Measurements from ENCODE around the gene RPS21. TPM values are rescaled to one million over a fixed set of nuclear protein-coding genes. Genes with fewer than 3 reads are reported as not detected.
A peak's percentile ranks its signal among the peaks of the same experiment; 100 is the strongest.

Gene RPS21
- total and polyA plus RNA-seq, 9 of the 15 experiments (the other 6 are each of a cell fraction or from before 2014, with no cell fraction given), result 1,380 to 5,647 (median 3,091) TPM

DNA sequence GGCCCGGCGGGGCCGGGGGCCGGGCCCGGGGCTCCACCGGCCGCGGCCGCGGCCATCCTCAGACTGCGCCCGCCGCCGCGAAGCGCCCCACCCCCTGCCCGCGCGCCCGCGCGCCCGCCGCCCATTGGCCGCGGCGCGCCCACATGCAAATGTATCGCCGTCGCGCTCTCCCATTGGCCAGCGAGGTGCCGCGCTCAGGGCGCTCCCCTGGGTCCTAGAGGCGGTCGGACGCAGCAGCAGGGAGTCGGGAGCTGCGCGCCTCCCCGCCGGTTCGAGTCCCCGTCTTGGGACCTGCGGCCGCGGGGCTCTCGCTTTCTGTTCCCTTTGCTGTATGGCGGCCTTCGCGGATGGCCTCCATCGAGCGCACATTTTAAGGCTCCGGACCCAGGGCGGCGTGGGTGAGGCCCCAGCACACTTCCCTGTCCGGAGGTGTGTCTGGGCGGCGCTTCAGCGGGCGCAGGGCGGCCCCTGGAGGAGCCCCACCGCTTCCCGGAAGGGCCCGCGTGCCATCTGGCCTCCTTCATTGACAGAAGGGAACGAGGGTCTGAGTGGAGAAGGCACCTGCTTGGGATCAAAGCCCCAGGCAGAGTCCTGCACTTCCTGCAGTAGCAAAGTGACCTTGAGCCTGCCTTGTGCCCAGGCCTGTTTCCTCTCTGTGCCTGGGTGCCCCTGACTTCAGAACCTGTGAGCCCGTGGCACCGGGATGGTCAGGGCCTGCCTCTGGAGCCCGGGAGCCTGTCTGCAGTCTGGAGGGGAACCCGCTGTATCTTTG, 20.5 kb downstream of the RPS21 start, which contains the start of gene CABLES2 (continued):
- TF ChIP-seq, protein P1, sequence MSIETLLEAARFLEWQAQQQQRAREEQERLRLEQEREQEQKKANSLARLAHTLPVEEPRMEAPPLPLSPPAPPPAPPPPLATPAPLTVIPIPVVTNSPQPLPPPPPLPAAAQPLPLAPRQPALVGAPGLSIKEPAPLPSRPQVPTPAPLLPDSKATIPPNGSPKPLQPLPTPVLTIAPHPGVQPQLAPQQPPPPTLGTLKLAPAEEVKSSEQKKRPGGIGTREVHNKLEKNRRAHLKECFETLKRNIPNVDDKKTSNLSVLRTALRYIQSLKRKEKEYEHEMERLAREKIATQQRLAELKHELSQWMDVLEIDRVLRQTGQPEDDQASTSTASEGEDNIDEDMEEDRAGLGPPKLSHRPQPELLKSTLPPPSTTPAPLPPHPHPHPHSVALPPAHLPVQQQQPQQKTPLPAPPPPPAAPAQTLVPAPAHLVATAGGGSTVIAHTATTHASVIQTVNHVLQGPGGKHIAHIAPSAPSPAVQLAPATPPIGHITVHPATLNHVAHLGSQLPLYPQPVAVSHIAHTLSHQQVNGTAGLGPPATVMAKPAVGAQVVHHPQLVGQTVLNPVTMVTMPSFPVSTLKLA (conservative IDR thresholded peaks at IDR 0.05), result peak; percentile 89 to 93
- TF ChIP-seq, protein P2, sequence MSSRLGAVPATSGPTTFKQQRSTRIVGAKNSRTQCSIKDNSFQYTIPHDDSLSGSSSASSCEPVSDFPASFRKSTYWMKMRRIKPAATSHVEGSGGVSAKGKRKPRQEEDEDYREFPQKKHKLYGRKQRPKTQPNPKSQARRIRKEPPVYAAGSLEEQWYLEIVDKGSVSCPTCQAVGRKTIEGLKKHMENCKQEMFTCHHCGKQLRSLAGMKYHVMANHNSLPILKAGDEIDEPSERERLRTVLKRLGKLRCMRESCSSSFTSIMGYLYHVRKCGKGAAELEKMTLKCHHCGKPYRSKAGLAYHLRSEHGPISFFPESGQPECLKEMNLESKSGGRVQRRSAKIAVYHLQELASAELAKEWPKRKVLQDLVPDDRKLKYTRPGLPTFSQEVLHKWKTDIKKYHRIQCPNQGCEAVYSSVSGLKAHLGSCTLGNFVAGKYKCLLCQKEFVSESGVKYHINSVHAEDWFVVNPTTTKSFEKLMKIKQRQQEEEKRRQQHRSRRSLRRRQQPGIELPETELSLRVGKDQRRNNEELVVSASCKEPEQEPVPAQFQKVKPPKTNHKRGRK (tag; IDR thresholded peaks at IDR 0.05), result no peak
- TF ChIP-seq ZEB2 (IDR thresholded peaks at IDR 0.05) (no peak), L3MBTL2 (IDR thresholded peaks at IDR 0.05) (peak; percentile 97), ZNF124 (CRISPR knock-in tag; IDR thresholded peaks at IDR 0.05) (no peak), JUNB (CRISPR knock-in tag; conservative IDR thresholded peaks at IDR 0.05) (no peak), ZBTB1 (CRISPR knock-in tag; IDR thresholded peaks at IDR 0.05; ENCODE audit: borderline replicate concordance, low read depth) (no peak), PHB (CRISPR knock-in tag; IDR thresholded peaks at IDR 0.05) (0 out of 2 replicates have a peak, but pooled peaks have one; percentile 63), RCOR1 (IDR thresholded peaks at IDR 0.05; ENCODE audit: borderline replicate concordance in 1 of 2, low read depth in 2 of 2, low read length in 2 of 2) (peak in 1 of 2 experiments; percentile 5; a peak in 1 of 4 replicates), LCOR (CRISPR knock-in tag; IDR thresholded peaks at IDR 0.05) (no peak; the same call in 1 of the 2 replicates), MCM7 (IDR thresholded peaks at IDR 0.05) (no peak), MCM2 (IDR thresholded peaks at IDR 0.05; ENCODE audit: low read depth) (no peak), BCOR (IDR thresholded peaks at IDR 0.05) (peak; percentile 94), ESRRA (IDR thresholded peaks at IDR 0.05; ENCODE audit: borderline replicate concordance, low read depth) (peak; percentile 60; the same call in 1 of the 2 replicates), CTCFL (IDR thresholded peaks at IDR 0.05; ENCODE audit: borderline replicate concordance, insufficient read depth, low read depth, low read length, poor library complexity, severe bottlenecking) (peak; percentile 85), NCOA2 (IDR thresholded peaks at IDR 0.05; ENCODE audit: partially characterized antibody in 2 of 2) (no peak), PBX2 (CRISPR knock-in tag; IDR thresholded peaks at IDR 0.05; ENCODE audit: low read depth) (no peak), PBX2 (tag; conservative IDR thresholded peaks at IDR 0.05; ENCODE audit: low read depth) (no peak)
- TF ChIP-seq, protein P3, sequence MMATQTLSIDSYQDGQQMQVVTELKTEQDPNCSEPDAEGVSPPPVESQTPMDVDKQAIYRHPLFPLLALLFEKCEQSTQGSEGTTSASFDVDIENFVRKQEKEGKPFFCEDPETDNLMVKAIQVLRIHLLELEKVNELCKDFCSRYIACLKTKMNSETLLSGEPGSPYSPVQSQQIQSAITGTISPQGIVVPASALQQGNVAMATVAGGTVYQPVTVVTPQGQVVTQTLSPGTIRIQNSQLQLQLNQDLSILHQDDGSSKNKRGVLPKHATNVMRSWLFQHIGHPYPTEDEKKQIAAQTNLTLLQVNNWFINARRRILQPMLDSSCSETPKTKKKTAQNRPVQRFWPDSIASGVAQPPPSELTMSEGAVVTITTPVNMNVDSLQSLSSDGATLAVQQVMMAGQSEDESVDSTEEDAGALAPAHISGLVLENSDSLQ (IDR thresholded peaks at IDR 0.05), result no peak
